IMR-90 (cell line): ENCODE results near the gene RGS4. TPM values are rescaled to one million over a fixed set of nuclear protein-coding genes. Genes with fewer than 3 reads are reported as not detected.

ENCODE experiments used
- ATAC-seq: fragments of 200-7000 bp; cut with Tn5 transposase; 2 replicates; pipeline ENCODE4 v1.9.1; 2020; ENCODE audit warnings: low read depth, mild to moderate bottlenecking, moderate library complexity
- BruUV-seq: library from RNA; stranded (reverse); fragments of 400-500 nt; replicated peaks from 2 replicates; lab custom pipeline; 2021; lab: Mats Ljungman, UMichigan
- CTCF ChIA-PET: fragments of 300-600 bp; formaldehyde crosslinking; extraction: SDS; loops from one replicate; lab custom pipeline; 2021; ENCODE audit warnings: antibody characterized with exemption; lab: Yijun Ruan, JAX
- POLR2A ChIA-PET: fragments of 300-600 bp; sonication (Branson Sonifier 250); formaldehyde crosslinking; loops from one replicate; lab custom pipeline; 2022; ENCODE audit warnings: antibody characterized with exemption; ENCODE audit not compliant: unreplicated experiment; lab: Charles Lee
- DNase-seq: peaks from one replicate; pipeline ENCODE4 v3.0.0; 2013
- H2AFZ ChIP-seq: replicated peaks from 2 replicates; pipeline ENCODE3; 2013; ENCODE audit warnings: low read length, mild to moderate bottlenecking; ENCODE audit not compliant: poor library complexity
- H2AK5ac ChIP-seq: 2 replicates; pipeline ENCODE4 v1.6.1; 2013; ENCODE audit warnings: low read depth, low read length, inconsistent platforms
- H2AK9ac ChIP-seq: replicated peaks from 2 replicates; pipeline ENCODE3; 2013; ENCODE audit warnings: mild to moderate bottlenecking, low read depth, low read length, moderate library complexity; ENCODE audit not compliant: poor library complexity
- H2BK120ac ChIP-seq: 2 replicates; pipeline ENCODE4 v1.6.1; 2013; ENCODE audit warnings: low read depth, low read length, inconsistent platforms
- H2BK15ac ChIP-seq: 3 replicates; pipeline ENCODE4 v1.6.1; 2013; ENCODE audit warnings: low read depth, low read length, inconsistent platforms
- H2BK20ac ChIP-seq: 2 replicates; pipeline ENCODE4 v1.6.1; 2013; ENCODE audit warnings: low read depth, mild to moderate bottlenecking, inconsistent platforms, low read length, moderate library complexity
- H2BK5ac ChIP-seq: 2 replicates; pipeline ENCODE4 v1.6.1; 2013; ENCODE audit warnings: mild to moderate bottlenecking, low read depth, low read length, inconsistent platforms; ENCODE audit not compliant: poor library complexity, severe bottlenecking
- H3K14ac ChIP-seq: replicated peaks from 2 replicates; pipeline ENCODE4 v1.6.1; 2013; ENCODE audit warnings: low read depth, low read length, inconsistent platforms
- H3K18ac ChIP-seq: 2 replicates; pipeline ENCODE4 v1.6.1; 2013; ENCODE audit warnings: low read depth, low read length, control low read depth
- H3K23ac ChIP-seq: 2 replicates; pipeline ENCODE4 v1.6.1; 2013; ENCODE audit warnings: low read depth, low read length, inconsistent platforms
- H3K27ac ChIP-seq: 2 replicates; pipeline ENCODE4 v1.5.1; 2013; ENCODE audit warnings: mild to moderate bottlenecking, control low read depth, low read length; ENCODE audit not compliant: insufficient read depth
- H3K27me3 ChIP-seq: 2 replicates; pipeline ENCODE4 v1.6.1; 2013; ENCODE audit warnings: low read length; ENCODE audit not compliant: control insufficient read depth, insufficient read depth
- H3K36me3 ChIP-seq: 2 replicates; pipeline ENCODE4 v1.6.1; 2013; ENCODE audit warnings: low read length, mixed read lengths; ENCODE audit not compliant: control insufficient read depth, insufficient read depth
- H3K4ac ChIP-seq: 2 replicates; pipeline ENCODE4 v1.6.1; 2013; ENCODE audit warnings: low read depth, low read length, inconsistent platforms
- H3K4me1 ChIP-seq: 2 replicates; pipeline ENCODE4 v1.6.1; 2013; ENCODE audit warnings: low read length, mixed read lengths; ENCODE audit not compliant: control insufficient read depth, insufficient read depth
- H3K4me2 ChIP-seq: 2 replicates; pipeline ENCODE4 v1.6.1; 2013; ENCODE audit warnings: low read depth, mild to moderate bottlenecking, control low read depth, low read length, moderate library complexity
- H3K4me3 ChIP-seq: 2 replicates; pipeline ENCODE4 v1.5.1; 2013; ENCODE audit warnings: low read depth, mild to moderate bottlenecking, control low read depth, low read length, moderate library complexity; ENCODE audit not compliant: insufficient read depth
- H3K56ac ChIP-seq: 2 replicates; pipeline ENCODE4 v1.6.1; 2013; ENCODE audit warnings: low read length, inconsistent platforms; ENCODE audit not compliant: insufficient read depth; ENCODE audit errors: extremely low read depth
- H3K79me1 ChIP-seq, 2 experiments: 2 replicates each; pipeline ENCODE4 v1.6.1; 2013; ENCODE audit warnings: low read length in 2 of 2, inconsistent platforms in 1 of 2, low read depth in 1 of 2
- H3K9ac ChIP-seq: 2 replicates; pipeline ENCODE4 v1.6.1; 2013; ENCODE audit warnings: low read depth, low read length, control low read depth
- H3K9me1 ChIP-seq: 2 replicates; pipeline ENCODE4 v1.6.1; 2013; ENCODE audit warnings: low read length, inconsistent platforms; ENCODE audit not compliant: insufficient read depth
- H3K9me3 ChIP-seq: 2 replicates; pipeline ENCODE4 v1.6.1; 2013; ENCODE audit warnings: low read length; ENCODE audit not compliant: control insufficient read depth, insufficient read depth
- H4K20me1 ChIP-seq: 2 replicates; pipeline ENCODE4 v1.6.1; 2013; ENCODE audit warnings: low read length, inconsistent platforms; ENCODE audit not compliant: insufficient read depth
- H4K5ac ChIP-seq: 2 replicates; pipeline ENCODE4 v1.6.1; 2013; ENCODE audit warnings: mild to moderate bottlenecking, low read depth, low read length, control low read depth
- H4K8ac ChIP-seq, 2 experiments: 2 replicates each; pipeline ENCODE4 v1.6.1; 2013; ENCODE audit warnings: low read depth in 2 of 2, low read length in 2 of 2, control low read depth in 1 of 2, inconsistent platforms in 1 of 2
- H4K91ac ChIP-seq: 2 replicates; pipeline ENCODE4 v1.6.1; 2013; ENCODE audit warnings: low read depth, low read length, inconsistent platforms; ENCODE audit not compliant: insufficient read depth
- BHLHE40 ChIP-seq: fragments of 150-350 bp; IDR thresholded peaks from 2 replicates; pipeline ENCODE4 v1.6.1; 2016; ENCODE audit warnings: mild to moderate bottlenecking, low read depth, low read length
- MAFK ChIP-seq: IDR thresholded peaks from 2 replicates; pipeline ENCODE4 v1.6.1; 2012; ENCODE audit warnings: low read depth, low read length, improper control_type of control experiment
- POLR2A ChIP-seq: IDR thresholded peaks from 2 replicates; pipeline ENCODE4 v1.6.1; 2012; ENCODE audit warnings: mild to moderate bottlenecking, low read depth, low read length
- WGBS, 2 experiments: methylation state at CpG; one replicate each; pipeline versions ENCODE4 v1.1.5 to v1.1.7; 2013; ENCODE audit warnings: missing lambda C conversion rate in 2 of 2; ENCODE audit not compliant: insufficient read length in 1 of 2; ENCODE audit errors: extremely low coverage in 2 of 2; 5-methylcytosine and 5-hydroxymethylcytosine counted together
- dilution Hi-C: fragments of 300-500 bp; cut with HindIII; formaldehyde crosslinking; loops from one replicate; pipeline ENCODE4 v1.14.3; 2018; ENCODE audit warnings: low sequenced_read_pairs; ENCODE audit not compliant: unreplicated experiment
- in situ Hi-C: fragments of 300-500 bp; cut with MboI; formaldehyde crosslinking; loops from 3 replicates; pipeline ENCODE4 v1.14.3; 2019; ENCODE audit warnings: low sequenced_read_pairs, inconsistent platforms, mixed read lengths
- intact Hi-C: fragments of 100-400 bp; cut with micrococcal nuclease; formaldehyde crosslinking; loops from 2 replicates; pipeline ENCODE4 v1.10.0; 2022
- polyA plus RNA-seq, 3 experiments: library from polyadenylated mRNA; depleted of rRNA; stranded (reverse); fragments of >200 nt; gene quantifications; 2 replicates each; pipeline ENCODE4 v1.2.3, GENCODE V29; 2012; ENCODE audit warnings: low replicate concordance in 1 of 3
- total RNA-seq: library from RNA; depleted of rRNA; stranded (reverse); fragments of >200 nt; gene quantifications from 2 replicates; pipeline ENCODE4 v1.2.3, GENCODE V29; 2012

Gene RGS4
- total and polyA plus RNA-seq, 2 of the 4 experiments (the other 2 are of a cell fraction): 202 to 538 TPM

DNA sequence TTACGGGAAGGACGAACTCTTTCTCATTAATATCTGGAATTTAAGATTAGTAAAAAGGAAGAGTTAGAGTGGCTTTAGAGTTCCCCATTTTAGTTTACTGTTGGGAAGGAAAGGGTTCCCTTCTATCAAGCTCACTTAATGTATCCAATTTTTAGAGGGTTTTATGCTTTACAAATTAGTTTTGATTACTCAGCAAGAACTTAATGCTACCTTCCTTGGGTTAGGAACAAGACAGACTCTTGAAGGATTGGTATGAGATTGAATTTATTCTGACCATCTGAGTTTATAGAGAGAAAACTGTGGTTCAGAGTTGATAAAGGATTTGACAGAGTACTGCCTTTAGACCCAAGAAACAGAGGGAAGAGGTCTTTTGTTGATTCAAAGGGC, 29.5 kb upstream of the RGS4 start:
- ChIA-PET CTCF (no interaction called here), POLR2A (no interaction called here)
- no CpG with 5 or more reads among the region's 2 CpGs for WGBS, 2 experiments
- H3K4me1 ChIP-seq: peaks cover 3% of the 10 kb centered on the region
- H3K56ac ChIP-seq: no peak overlapping the region
- no peak overlapping the region; the same call in 1 of the 3 replicates for H2BK15ac ChIP-seq
- no peak overlapping the region for H2AK5ac ChIP-seq
- intact Hi-C loops: no loop called here
- no peak overlapping the region for H2BK5ac ChIP-seq
- H4K8ac ChIP-seq: no peak overlapping the region
- H4K20me1 ChIP-seq: no peaks in the 10 kb centered on the region
- BruUV-seq: no TSS peak
- no peak overlapping the region for H2AK9ac ChIP-seq
- no peaks in the 10 kb centered on the region for H3K27me3 ChIP-seq
- H3K79me1 ChIP-seq: no peaks in the 10 kb centered on the region
- no peak overlapping the region for H3K9ac ChIP-seq
- H3K4me2 ChIP-seq: no peak overlapping the region
- H3K14ac ChIP-seq: no peak overlapping the region
- no peak overlapping the region for H3K18ac ChIP-seq
- TF ChIP-seq POLR2A (no peak), BHLHE40 (no peak), MAFK (peak; percentile 79)
- no peak for DNase-seq
- no peak overlapping the region for H3K4me3 ChIP-seq
- no peak overlapping the region for H3K27ac ChIP-seq
- no peaks in the 10 kb centered on the region for H3K36me3 ChIP-seq
- no peak overlapping the region for H4K91ac ChIP-seq
- no peaks in the 10 kb centered on the region for H3K9me3 ChIP-seq
- no peak overlapping the region for H2AFZ ChIP-seq
- H2BK120ac ChIP-seq: no peak overlapping the region
- H3K9me1 ChIP-seq: peaks cover 4% of the 10 kb centered on the region; the same call in 1 of the 2 replicates
- no peak for ATAC-seq
- no peak overlapping the region for H3K23ac ChIP-seq
- H4K5ac ChIP-seq: no peak overlapping the region
- in situ Hi-C loops: no loop called here
- dilution Hi-C loops: no loop called here
- 0 out of 2 replicates have a peak overlapping the region, but pooled peaks have one; percentile 38 for H2BK20ac ChIP-seq
- no peak overlapping the region for H3K4ac ChIP-seq
